ENCODE measurements around the gene GNG13.

The GNG13 gene

DNA sequence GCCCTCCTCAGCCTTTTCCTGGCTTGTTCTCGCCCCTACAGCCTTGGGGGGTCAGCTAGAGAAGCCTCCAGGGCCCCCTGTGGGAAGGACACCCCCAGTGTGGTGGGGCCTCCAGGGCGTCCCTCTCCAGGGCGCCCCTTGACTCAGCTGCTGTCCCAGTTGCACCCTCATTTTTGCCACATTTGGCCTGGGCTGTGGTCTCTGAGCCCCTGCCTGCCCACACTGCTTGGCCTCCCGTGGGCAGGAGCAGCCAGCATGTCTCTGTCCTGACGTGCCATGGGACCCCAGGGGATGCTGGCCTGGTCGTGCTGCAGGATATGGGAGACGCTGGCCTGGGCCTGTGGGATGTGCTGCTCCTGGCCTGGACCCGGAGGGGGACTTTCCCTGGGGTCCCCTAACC, 7.1 kb downstream of the GNG13 start:
- FAIRE-seq: no peak

GRCh38 chr16:792221-792995, 8.1 kb downstream of the GNG13 start:
- no peak for FAIRE-seq

GRCh38 chr16:791131-791530, 9.4 kb downstream of the GNG13 start:
- FAIRE-seq: no peak

- FAIRE-seq: no peak
These were observed 10.4 kb downstream of the GNG13 start for GRCh38 chr16:790086-790485.

DNA sequence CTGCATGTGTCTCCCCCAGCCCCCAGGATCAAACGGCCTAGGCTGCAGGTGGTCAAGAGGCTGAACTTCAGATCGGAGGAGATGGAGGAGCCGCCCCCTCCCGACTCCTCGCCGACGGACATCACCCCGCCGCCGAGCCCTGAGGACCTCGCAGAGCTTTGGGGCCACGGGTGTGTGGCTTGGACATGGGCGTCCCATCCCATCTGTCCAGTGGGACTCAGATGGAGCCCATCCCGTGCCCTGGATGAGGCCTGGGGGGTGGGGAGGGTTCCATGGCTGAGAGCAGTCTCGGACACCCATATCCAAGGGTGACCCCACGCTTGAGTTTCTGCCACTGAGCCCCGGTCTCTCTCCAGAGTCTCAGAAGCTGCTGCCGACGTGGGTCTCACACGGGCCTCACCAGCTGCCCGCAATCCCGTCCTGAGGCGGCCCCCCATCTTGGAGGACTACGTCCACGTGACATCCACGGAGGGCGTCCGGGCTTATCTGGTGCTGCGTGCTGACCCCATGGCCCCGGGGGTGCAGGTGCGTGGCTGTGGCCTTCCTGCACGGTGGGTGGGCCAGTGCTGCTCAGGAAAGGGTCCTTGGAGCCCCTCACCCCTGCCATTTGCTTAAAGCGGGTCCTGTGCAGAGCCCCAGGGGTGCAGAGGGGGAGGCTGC, 11.2 kb downstream of the GNG13 start:
- no peak for FAIRE-seq

DNA sequence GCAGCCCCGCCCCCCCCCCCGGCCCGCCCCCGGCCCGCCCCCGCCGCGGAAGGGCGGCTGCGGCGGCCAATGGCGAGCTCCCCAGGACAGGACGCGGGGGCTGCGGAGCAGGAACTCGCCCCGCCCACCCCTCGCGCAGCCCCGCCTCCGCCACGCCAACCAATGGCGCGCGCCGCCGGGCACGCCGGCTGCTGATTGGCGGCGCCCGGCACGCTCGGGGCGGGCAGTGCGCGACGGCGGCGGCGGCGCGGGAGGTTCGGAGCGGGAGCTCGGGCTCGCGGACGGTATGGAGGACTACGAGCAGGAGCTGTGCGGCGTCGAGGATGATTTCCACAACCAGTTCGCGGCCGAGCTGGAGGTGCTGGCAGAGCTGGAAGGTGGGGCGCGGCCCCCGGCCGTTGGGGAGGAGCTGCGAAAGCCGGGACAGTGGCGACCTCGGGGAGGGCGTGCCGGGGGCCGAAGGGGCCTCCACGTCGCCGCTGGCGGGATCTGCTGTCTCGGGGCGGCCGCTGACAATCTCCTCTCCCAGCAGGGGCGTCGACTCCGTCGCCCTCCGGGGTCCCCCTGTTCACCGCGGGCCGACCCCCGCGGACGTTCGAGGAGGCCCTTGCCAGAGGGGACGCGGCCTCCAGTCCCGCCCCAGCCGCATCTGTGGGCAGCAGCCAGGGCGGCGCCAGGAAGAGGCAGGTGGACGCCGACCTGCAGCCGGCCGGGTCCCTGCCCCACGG, 12.0 kb downstream of the GNG13 start, which contains the start of gene CHTF18:
Gene CHTF18 (plus strand): TSS at position 222 of the 728 bp plus-strand sequence. CDS start 65 bp downstream, at position 287.
- no peak for FAIRE-seq

DNA sequence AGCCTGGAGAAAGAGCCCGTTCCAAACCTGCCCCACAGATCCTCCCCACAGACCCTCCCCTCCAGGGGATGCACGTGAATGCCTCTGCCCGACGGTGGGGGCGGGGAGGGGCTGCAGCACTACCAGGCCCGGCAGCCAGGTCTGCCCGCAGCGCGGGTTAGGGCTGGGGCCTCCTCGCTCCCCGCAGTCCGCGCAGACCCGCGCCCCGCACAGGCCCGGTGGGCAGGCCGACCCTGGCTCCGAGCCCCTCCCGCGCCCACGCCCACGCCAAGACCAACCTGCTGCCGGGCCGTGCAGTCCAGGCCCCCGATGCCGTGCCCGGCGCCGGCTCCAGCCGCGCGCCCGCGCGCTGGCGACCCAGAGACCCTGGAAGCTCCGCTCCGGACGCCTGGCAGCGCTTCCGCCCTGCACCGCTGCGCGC, 12.5 kb downstream of the GNG13 start, which contains the start of gene RPUSD1:
Gene RPUSD1 (minus strand): TSS at position 404 of the 421 bp plus-strand sequence. CDS start 644 bp downstream, outside the sequence.
- no peak for FAIRE-seq

- no peak for FAIRE-seq
These were observed 13.1 kb downstream of the GNG13 start for GRCh38 chr16:787321-787966.

DNA sequence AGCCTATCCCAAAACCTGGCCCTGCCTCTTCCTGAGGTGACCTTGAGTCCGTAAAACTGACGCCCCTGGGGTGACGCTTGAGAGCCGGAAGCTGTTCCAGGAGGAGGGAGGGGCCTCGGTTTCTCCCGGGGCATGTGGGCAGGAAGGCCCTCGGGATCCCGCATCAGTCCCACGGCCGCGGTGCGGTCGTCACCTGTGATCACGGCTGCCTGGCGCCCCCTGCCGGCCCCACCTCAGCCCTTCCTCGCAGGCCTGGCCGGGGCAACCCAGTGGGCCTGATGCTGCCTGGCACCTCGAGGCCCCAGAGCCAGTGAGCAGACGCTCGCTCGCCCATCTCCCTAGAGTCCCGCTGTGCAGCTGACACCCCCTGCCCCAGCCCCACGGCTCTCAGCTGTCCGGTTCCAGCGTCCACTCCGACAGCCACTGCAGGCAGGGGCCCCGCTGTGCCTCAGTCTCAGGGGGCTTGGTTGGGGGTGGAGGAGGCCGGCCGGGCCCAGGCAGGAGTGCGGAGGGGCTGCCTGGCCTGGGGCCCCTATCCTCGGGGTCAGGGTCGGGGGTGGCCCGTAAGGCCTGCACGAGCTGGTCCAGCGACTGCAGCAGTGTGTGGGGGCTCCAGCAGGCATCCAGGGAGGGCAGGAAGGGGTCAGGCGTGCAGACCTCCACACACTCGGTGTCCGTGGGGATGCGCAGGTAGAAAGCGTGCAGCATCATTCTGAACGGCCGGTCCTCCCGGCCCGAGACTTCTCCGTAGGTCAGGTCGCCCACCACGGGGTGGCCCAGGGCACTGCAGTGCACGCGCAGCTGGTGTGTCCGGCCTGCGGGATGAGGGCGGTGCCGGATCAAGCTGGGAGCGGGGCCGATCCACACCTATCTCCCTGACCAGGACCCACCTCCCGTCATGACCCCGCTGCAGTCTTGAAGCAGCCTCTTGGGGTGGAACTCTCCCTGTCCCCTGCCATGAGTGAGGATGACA, 14.7 kb downstream of the GNG13 start:
- FAIRE-seq: no peak

GRCh38 chr16:784431-784830, 16.1 kb downstream of the GNG13 start:
- FAIRE-seq: no peak

- no peak for FAIRE-seq
These were observed 17.0 kb downstream of the GNG13 start for GRCh38 chr16:783404-784161.

DNA sequence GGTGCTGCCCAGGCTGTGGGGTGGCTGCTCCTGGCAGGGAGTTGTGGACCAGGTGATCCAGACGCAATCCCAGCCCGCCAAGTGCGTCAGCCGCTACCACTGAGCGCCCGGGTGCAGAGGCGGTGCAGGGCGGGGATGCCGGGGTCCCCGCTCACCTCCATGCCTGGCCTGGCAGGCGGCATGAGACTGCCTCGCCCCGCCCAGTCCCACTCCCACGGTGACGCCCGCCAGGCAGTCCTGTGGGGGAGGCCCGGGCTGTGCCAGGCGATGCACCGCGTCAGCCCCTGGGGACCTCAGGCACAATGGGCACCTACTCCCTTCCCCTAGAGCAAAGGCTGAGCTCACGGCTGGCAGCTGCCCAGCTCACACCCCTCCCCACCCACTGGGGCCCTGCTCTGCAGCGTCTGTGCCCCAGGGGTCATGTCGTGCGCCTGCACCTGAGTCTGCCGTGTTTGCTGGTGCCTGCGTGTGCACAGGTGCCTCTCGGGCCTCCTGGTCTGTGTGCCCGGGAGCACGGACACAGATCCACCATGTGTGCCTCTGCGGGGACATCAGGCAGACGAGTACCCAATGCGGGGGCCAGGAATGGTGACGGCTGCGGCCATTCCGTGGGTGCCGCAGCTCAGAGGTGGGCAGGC, 17.6 kb downstream of the GNG13 start:
- FAIRE-seq: no peak

- no peak for FAIRE-seq
These were observed 18.3 kb downstream of the GNG13 start for GRCh38 chr16:782258-782657.

DNA sequence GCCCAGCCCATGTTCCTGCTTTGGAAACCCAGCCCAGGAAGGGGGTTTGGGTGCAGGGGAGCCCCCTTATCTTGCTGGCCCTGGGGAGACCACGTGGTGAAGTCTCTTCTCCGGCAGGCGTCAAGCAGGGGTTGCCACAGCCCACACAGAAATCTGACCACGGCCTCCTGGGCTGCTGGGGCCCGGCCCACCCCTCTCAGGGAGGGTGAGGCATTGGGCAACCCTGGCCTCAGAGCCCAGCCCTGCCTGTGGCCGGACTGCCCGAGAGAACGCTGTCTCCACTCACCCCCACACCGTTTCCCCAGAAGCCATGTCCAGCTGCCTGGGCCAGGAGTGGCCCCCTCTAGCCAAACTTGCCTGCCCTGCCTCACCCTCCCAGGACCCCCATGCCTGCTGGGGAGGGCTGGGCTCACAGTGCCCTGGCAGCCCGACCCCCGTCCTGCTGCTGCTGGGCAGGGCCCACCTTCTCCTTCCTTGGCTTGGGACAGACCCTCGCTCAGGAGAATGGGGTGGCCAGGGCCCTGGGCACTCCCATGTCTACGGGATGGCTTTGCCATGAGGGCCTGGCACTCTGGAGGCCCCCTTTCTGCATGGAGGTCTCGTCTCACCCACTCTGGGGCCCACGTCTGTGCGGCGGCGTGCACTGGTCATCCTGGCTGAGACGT, 19.1 kb downstream of the GNG13 start:
- FAIRE-seq: no peak

GRCh38 chr16:780296-780695, 20.2 kb downstream of the GNG13 start:
- FAIRE-seq: no peak

DNA sequence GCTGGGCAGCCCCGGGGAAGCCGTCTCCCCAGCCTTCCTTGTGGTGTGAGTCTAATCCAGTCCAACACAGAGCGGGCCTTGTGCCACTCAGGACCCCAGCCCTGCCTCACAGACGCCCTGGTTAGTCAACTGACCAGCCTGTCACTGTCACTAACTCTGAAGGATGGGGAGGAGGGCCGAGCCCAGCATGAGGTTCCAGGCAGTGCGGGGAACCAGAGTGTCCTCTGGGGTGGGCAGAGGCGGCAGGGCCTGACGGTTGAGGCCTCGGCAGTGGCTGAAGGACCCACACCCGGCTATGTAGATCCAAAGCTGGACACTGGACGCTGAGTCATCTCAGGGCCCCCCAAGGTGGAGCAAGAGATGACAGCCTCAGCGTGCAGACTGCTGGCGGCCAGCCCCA, 21.0 kb downstream of the GNG13 start:
- no peak for FAIRE-seq

DNA sequence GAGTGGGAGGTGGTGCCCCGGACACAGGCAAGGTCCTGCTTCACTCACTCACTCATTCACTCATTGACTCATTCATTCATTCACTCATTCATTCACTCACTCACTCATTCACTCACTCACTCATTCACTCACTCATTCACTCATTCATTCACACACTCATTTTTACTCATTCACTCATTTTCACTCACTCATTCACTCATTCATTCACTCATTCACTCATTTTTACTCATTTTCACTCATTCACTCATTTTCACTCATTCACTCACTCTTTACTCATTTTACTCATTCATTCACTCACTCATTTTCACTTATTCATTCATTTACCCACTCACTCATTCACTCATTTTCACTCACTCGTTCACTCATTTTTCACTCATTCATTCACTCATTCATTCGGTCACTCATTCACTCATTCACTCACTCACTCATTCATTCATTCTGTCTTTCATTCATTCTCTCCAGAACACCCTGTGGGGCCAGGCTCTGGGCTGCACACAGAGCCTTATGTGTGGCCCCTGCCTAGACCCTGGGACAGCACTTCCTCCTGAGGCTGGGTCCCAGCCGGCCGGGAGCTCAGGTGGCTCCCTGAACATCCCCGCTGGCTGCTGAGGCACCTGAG, 21.5 kb downstream of the GNG13 start:
- FAIRE-seq: no peak

DNA sequence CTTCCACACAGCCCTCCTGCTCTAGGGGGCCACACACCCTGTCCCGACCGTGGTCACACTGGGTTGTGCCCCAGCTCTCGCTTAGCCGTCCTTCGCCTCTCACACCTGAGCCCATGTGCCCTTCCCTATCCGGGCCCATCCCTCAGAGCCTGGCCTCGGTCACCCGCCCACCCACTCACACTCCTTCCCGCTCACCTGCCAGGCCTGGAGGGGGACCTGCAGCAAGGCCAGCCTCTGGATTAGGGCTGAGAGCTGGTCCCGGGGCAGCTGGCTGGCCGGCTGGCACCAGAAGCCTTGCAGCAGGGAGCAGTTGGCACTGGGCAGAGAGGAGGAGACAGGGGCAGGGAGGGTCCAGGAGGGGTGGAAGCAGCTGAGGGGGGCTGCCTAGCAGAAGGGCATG, 22.1 kb downstream of the GNG13 start:
- FAIRE-seq: no peak

GRCh38 chr16:777826-778225, 22.7 kb downstream of the GNG13 start:
- FAIRE-seq: no peak

Measured in A204.1 (cell line).